ENCODE data around the gene SMAP1.

DNA sequence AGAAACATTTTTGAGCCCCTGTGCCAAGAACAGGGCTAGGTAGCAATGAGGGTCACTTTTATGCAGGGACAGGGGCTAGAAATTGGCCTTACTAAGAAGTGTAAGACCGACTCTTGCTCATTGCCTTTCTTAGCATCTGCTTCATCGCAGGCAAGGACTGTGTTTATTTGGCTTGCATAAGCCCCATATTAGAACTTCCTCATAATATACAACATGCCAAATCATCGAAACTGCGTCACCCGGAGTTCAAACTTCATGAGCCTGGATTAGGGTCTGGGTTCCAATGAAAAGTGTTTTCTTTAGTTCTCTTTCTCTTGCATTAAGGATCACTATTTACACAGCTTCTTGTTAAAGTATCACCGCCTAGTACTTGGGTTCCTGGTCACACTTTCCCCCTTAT is 977 bp upstream of the SMAP1 start:
- no peak for TF ChIP-seq CTCF (IDR thresholded peaks at IDR 0.05 in 8 of 11, conservative IDR thresholded peaks at IDR 0.05 in 3 of 11)
- TF ChIP-seq POLR2A (IDR thresholded peaks at IDR 0.05) = no peak

All from spleen (tissue), 7 donors.